ENCODE measurements around the gene PBX1.

- TF ChIP-seq POLR2A (IDR thresholded peaks at IDR 0.05; ENCODE audit: low read depth, low read length) (no peak), POU2F2 (IDR thresholded peaks at IDR 0.05; ENCODE audit: low read depth, low read length) (no peak), PAX5 (IDR thresholded peaks at IDR 0.05; ENCODE audit: insufficient read depth, low read length, severe bottlenecking) (no peak), POLR2AphosphoS5 (IDR thresholded peaks at IDR 0.05; ENCODE audit: low read depth, low read length) (no peak)
These were observed 143.7 kb downstream of the PBX1 start for GRCh38 chr1:164702664-164703063.

Measured in GM12891 (cell line).